ENCODE results near the gene CGB3.
"Not testable (repeated sequence)": the region's sequence is repeated elsewhere in the genome, so short reads cannot be mapped to it uniquely, and the experiment has no call there.

The CGB3 gene

DNA sequence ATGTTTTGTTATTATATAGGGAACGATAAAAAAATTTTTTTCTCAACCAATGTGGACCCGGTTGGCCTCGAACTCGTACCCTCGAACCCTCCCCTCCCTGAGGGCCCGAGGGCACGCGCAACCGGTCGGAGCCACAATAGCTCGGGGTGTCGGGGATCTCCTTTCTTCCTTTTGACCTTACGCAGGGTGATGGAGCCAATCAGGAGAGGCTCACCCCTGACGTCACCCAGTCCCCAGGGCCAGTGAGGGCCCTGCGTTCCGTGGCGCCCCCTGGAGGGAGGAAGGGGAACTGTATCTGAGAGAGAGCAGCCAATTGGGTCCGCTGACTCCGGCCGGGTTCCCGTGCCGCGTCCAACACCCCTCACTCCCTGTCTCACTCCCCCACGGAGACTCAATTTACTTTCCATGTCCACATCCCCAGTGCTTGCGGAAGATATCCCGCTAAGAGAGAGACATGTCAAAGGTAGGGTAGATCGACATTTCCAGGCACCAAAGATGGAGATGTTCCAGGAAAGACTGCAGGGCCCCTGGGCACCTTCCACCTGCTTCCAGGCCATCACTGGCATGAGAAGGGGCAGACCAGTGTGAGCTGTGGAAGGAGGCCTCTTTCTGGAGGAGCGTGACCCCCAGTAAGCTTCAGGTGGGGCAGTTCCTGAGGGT is 7.6 kb upstream of the CGB3 start, which contains the start of gene CGB2:
TSS of gene CGB2 (plus strand) at position 249 of the 660 bp plus-strand sequence. CDS start at position 455, 206 bp downstream.
- not testable (repeated sequence) for H3K4me3 ChIP-seq (ENCODE audit: low read length); DNase-seq (ENCODE audit: low read depth)
- TF ChIP-seq, protein P1, sequence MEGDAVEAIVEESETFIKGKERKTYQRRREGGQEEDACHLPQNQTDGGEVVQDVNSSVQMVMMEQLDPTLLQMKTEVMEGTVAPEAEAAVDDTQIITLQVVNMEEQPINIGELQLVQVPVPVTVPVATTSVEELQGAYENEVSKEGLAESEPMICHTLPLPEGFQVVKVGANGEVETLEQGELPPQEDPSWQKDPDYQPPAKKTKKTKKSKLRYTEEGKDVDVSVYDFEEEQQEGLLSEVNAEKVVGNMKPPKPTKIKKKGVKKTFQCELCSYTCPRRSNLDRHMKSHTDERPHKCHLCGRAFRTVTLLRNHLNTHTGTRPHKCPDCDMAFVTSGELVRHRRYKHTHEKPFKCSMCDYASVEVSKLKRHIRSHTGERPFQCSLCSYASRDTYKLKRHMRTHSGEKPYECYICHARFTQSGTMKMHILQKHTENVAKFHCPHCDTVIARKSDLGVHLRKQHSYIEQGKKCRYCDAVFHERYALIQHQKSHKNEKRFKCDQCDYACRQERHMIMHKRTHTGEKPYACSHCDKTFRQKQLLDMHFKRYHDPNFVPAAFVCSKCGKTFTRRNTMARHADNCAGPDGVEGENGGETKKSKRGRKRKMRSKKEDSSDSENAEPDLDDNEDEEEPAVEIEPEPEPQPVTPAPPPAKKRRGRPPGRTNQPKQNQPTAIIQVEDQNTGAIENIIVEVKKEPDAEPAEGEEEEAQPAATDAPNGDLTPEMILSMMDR (conservative IDR thresholded peaks at IDR 0.05; ENCODE audit: low read length): peak; percentile 17

DNA sequence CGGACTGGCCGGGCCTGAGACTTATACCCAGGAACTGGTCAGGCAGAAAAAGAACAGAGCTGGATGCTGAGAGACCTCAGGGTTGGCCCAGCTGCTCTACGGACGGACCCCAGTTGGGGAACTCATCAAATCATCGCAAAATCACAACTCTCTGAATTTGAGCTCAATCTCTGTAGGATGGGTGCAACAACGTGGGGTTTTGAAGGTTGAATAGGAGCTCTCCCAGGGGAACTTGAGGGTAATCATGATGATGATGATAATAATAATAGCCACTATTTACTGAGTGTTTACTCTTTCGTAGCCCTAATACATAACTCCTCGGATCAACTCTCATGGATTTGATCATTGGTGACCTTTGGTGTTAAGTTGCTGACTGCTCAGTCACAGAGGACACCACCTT is 6.2 kb upstream of the CGB3 start:
- not testable (repeated sequence) for H3K4me3 ChIP-seq (ENCODE audit: low read length); DNase-seq (ENCODE audit: low read depth)

DNA sequence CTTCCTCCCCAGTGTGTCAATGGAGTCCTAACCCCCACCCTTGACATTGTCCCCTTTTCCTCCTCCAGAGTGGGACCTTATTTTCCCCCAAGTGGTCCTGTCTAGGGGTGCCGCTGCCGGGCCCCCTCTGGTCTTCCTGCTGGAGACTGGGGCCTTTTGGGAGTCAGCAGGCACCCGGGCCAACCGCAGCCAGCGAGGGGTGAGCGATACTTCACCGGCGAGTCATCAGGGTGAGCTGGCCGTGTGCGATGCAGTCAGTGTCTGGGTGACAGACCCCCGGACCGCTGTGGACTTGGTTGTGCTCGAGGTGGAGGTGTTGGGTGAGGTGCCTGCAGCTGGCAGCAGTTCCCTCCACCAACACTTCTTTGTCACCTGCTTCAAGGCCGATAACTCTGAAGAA is 5.6 kb upstream of the CGB3 start:
- H3K4me3 ChIP-seq (ENCODE audit: low read length); DNase-seq (ENCODE audit: low read depth): not testable (repeated sequence)

DNA sequence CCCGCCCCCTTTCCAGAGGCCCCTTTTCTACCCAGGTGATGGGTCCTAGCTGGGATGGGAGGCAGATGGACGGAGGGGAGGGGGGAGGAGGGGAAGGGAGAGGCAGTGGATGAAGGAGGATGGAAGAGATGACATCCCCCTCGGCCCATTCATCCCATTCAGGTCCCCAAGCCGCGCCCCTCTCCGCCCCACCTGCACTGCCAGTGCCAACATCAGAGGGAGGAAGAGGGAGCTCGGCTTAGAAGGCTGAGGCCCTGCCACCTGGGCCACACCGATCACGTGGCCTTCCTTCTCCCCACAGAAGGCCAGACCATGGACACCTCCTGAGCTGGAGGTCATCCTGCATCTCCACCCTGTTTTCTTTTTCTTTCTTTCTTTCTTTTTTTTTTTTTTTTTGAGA is 4.6 kb upstream of the CGB3 start:
- not testable (repeated sequence) for H3K4me3 ChIP-seq (ENCODE audit: low read length); DNase-seq (ENCODE audit: low read depth)

DNA sequence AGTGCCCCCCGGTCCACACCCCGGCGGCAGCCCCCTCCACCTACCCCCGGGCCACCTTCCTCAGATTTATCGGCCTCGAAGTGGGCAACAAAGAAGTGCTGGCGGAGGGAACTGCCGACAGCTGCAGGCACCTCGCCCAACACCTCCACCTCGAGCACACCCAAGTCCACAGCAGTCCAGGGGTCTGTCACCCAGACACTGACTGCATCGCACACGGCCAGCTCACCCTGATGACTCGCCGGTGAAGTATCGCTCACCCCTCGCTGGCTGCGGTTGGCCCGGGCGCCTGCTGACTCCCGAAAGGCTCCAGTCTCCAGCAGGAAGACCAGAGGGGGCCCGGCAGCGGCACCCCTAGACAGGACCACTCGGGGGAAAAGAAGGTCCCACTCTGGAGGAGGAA is 1.5 kb upstream of the CGB3 start:
- DNase-seq (ENCODE audit: low read depth); H3K4me3 ChIP-seq (ENCODE audit: low read length): not testable (repeated sequence)

GRCh38 chr19:49025088-49025487 is 955 bp upstream of the CGB3 start:
- not testable (repeated sequence) for DNase-seq (ENCODE audit: low read depth); H3K4me3 ChIP-seq (ENCODE audit: low read length)

DNA sequence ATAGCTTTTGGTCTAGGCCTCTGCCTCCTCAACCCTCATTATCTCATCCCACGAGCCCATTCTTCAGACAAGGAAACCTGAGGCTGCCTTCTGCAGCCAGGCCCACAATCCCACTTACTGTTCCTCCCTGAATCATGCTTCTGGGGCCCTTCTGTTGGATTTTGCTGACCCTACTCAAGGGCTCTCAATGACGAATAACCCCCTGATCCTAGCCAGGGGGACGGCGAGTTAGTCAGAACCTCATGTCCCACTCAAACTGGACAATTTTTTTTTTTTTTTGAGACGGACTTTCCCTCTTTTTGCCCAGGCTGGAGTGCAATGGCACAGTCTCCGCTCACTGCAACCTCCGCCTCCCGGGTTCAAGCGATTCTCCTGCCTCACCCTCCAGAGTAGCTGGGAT is 2.0 kb downstream of the CGB3 start:
- DNase-seq (ENCODE audit: low read depth): no peak
- TF ChIP-seq, protein P1 (conservative IDR thresholded peaks at IDR 0.05; ENCODE audit: low read length): no peak

DNA sequence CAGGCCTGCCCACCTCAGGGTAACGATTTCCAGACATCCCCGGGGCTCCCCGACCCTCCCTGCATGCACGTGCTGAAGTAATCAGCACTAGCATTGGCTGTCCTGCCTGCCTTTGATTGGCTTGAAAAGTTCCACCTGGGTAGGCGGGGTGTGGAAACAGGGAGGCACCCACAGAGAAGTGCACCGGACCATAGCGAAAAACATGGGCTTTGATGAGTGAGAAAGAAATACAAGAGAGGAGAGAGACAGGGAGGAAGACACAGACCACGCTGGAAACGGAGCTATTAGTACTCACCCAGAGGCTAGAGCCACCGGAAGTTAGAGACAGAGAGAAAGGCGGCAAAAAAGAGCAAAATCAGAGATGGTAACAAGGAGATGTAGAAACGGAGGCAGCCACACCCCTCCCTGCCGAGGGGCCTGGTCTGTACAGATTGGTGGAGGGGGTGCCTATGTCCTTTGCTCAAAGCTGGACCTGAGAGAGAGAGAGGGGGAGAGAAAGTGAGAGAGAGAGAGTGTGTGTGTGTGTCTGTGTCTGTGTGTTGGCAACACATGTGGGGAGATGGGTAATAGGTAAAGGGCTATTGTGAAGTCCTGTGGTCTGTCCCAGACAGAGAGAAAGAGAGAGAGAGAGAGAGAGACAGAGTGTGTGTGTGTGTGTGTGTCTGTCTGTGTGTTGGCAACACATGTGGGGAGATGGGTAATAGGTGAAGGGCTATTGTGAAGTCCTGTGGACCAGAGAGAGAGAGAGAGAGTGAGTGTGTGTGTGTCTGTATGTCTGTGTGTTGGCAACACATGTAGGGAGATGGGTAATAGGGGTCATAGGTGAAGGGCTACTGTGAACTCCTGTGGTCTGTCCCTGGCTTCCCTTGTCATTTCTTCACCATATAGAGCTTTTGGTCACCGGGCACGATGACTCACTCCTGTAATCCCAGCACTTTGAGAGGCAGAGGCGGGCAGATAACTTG is 2.9 kb downstream of the CGB3 start:
- no peak overlapping the region for H3K4me3 ChIP-seq (ENCODE audit: low read length)
- TF ChIP-seq, protein P1 (conservative IDR thresholded peaks at IDR 0.05; ENCODE audit: low read length): no peak
- peak; percentile 39 for DNase-seq (ENCODE audit: low read depth)

More for the DNA sequence above, 2.0 kb downstream of the CGB3 start:
- no peak overlapping the region for H3K4me3 ChIP-seq (ENCODE audit: low read length)

GRCh38 chr19:49020342-49020741 is 3.8 kb downstream of the CGB3 start:
- DNase-seq (ENCODE audit: low read depth): no peak
- TF ChIP-seq, protein P1 (conservative IDR thresholded peaks at IDR 0.05; ENCODE audit: low read length): no peak
- no peak overlapping the region for H3K4me3 ChIP-seq (ENCODE audit: low read length)
